ENCODE measurements around the gene ZNF322. TPM values are rescaled to one million over a fixed set of nuclear protein-coding genes. Genes with fewer than 3 reads are reported as not detected.

The ZNF322 gene
- total and polyA plus RNA-seq, 2 of the 8 experiments (the other 6 are each of a cell fraction or from before 2014, with no cell fraction given): 5.3 to 35.0 TPM

- no peak overlapping the region for H2BK15ac ChIP-seq (ENCODE audit: low read length)
- no peak overlapping the region for H2BK5ac ChIP-seq (ENCODE audit: low read depth, low read length)
- peaks cover 0 to 4% of the 10 kb centered on the region in 2 experiments for H4K20me1 ChIP-seq (replicated peaks in 1 of 2; ENCODE audit: control insufficient read depth in 1 of 2, insufficient read depth in 2 of 2, low read length in 2 of 2)
- H3K4me1 ChIP-seq (replicated peaks in 1 of 4; ENCODE audit: control insufficient read depth in 3 of 4, insufficient read depth in 4 of 4, low read length in 3 of 4): peaks cover 0 to 2% (median 0%) of the 10 kb centered on the region in 4 experiments; a peak in 1 of 7 replicates
- H3K36me3 ChIP-seq (ENCODE audit: control insufficient read depth in 2 of 4, insufficient read depth in 4 of 4, low read length in 3 of 4): peaks cover 0 to 18% (median 2%) of the 10 kb centered on the region in 4 experiments; a peak in 4 of 8 replicates
- H2AK5ac ChIP-seq (ENCODE audit: low read depth, low read length): no peak overlapping the region
- no peak overlapping the region for H4K8ac ChIP-seq (ENCODE audit: extremely low read depth, insufficient read depth, low read length)
- no peaks in the 10 kb centered on the region for H3K79me1 ChIP-seq (ENCODE audit: low read depth, low read length)
- no peaks in the 10 kb centered on the region for H3K9me3 ChIP-seq (ENCODE audit: insufficient read depth in 2 of 2, low read depth in 1 of 2, low read length in 1 of 2)
- H4K5ac ChIP-seq (ENCODE audit: insufficient read length, low read depth, low read length): no peak overlapping the region
- no peak overlapping the region for H2AFZ ChIP-seq (ENCODE audit: low read length)
- DNase-seq (ENCODE audit: low read depth in 1 of 2, low spot score in 2 of 2) (no peak), FAIRE-seq (no peak)
- no peak overlapping the region for H2BK12ac ChIP-seq (ENCODE audit: low read depth, low read length)
- no peak overlapping the region for H3K4me3 ChIP-seq (ENCODE audit: extremely low read depth in 1 of 4, insufficient read depth in 2 of 4, low read depth in 3 of 4, low read length in 4 of 4)
- H3K9ac ChIP-seq (replicated peaks in 1 of 4; ENCODE audit: extremely low read depth in 1 of 4, low read depth in 3 of 4, low read length in 3 of 4): no peak overlapping the region
- H3K18ac ChIP-seq (ENCODE audit: extremely low read depth, low read length): no peak overlapping the region
- no peak overlapping the region for H2BK20ac ChIP-seq (ENCODE audit: low read length)
- H3K4ac ChIP-seq (replicated peaks; ENCODE audit: insufficient read length, low read depth, low read length): no peak overlapping the region
- no peak overlapping the region for H3K14ac ChIP-seq (ENCODE audit: insufficient read length)
- ChIA-PET CTCF (ENCODE audit: partially characterized antibody) (no interaction called here), POLR2A (ENCODE audit: partially characterized antibody) (no interaction called here)
- WGBS, 2 experiments (ENCODE audit: extremely low coverage in 1 of 2, insufficient coverage in 1 of 2, insufficient read length in 1 of 2, insufficient replicate concordance in 2 of 2, low coverage in 1 of 2, low lambda C conversion rate in 2 of 2, missing lambda C conversion rate in 1 of 2): 92% methylated on average over 4 of the region's 4 CpGs; no CpG with 5 or more reads in 1 of the 2 experiments
- no peaks in the 10 kb centered on the region for H3K27me3 ChIP-seq (replicated peaks in 1 of 4; ENCODE audit: control insufficient read depth in 3 of 4, extremely low read depth in 1 of 4, insufficient read depth in 3 of 4, low read length in 3 of 4)
- no peak overlapping the region for H2BK120ac ChIP-seq (replicated peaks; ENCODE audit: low read depth, low read length)
- H4K91ac ChIP-seq (replicated peaks; ENCODE audit: insufficient read length, low read length): no peak overlapping the region
- no peak overlapping the region; a peak in 1 of 4 replicates for H3K4me2 ChIP-seq (ENCODE audit: insufficient read depth in 1 of 2, low read depth in 2 of 2, low read length in 2 of 2)
- H3K56ac ChIP-seq (replicated peaks; ENCODE audit: insufficient read length, low read depth, low read length): no peak overlapping the region
- peaks cover 0 to 31% of the 10 kb centered on the region in 2 experiments; a peak in 2 of 4 replicates for H3K79me2 ChIP-seq (ENCODE audit: control insufficient read depth in 1 of 2, insufficient read depth in 2 of 2, low read length in 2 of 2)
- no peak overlapping the region for H3K27ac ChIP-seq (ENCODE audit: low read depth, low read length)
- H3K23me2 ChIP-seq (ENCODE audit: low read depth, low read length): peaks cover 4% of the 10 kb centered on the region
- H3K23ac ChIP-seq (ENCODE audit: insufficient read length): no peak overlapping the region
- TF ChIP-seq POLR2A (IDR thresholded peaks at IDR 0.05; ENCODE audit: control extremely low read depth in 1 of 2, low read depth in 2 of 2, low read length in 2 of 2) (no peak), BRCA1 (IDR thresholded peaks at IDR 0.05; ENCODE audit: low read depth, low read length) (no peak), CBX8 (IDR thresholded peaks at IDR 0.05; ENCODE audit: borderline replicate concordance, low read depth, low read length) (no peak), ATF3 (IDR thresholded peaks at IDR 0.05; ENCODE audit: insufficient read depth, low read depth, low read length) (no peak), HDAC6 (IDR thresholded peaks at IDR 0.05; ENCODE audit: low read depth, low read length) (no peak), SUZ12 (IDR thresholded peaks at IDR 0.05; ENCODE audit: low read length) (no peak), PHF8 (conservative IDR thresholded peaks at IDR 0.05; ENCODE audit: low read depth, low read length) (no peak), HDAC2 (IDR thresholded peaks at IDR 0.05; ENCODE audit: borderline replicate concordance in 1 of 2, low read depth in 2 of 2, low read length in 2 of 2) (no peak), SP1 (IDR thresholded peaks at IDR 0.05; ENCODE audit: low read depth, low read length) (no peak), TBP (IDR thresholded peaks at IDR 0.05; ENCODE audit: low read depth, low read length) (no peak), JUND (IDR thresholded peaks at IDR 0.05; ENCODE audit: low read length) (no peak)
- TF ChIP-seq, protein P1, sequence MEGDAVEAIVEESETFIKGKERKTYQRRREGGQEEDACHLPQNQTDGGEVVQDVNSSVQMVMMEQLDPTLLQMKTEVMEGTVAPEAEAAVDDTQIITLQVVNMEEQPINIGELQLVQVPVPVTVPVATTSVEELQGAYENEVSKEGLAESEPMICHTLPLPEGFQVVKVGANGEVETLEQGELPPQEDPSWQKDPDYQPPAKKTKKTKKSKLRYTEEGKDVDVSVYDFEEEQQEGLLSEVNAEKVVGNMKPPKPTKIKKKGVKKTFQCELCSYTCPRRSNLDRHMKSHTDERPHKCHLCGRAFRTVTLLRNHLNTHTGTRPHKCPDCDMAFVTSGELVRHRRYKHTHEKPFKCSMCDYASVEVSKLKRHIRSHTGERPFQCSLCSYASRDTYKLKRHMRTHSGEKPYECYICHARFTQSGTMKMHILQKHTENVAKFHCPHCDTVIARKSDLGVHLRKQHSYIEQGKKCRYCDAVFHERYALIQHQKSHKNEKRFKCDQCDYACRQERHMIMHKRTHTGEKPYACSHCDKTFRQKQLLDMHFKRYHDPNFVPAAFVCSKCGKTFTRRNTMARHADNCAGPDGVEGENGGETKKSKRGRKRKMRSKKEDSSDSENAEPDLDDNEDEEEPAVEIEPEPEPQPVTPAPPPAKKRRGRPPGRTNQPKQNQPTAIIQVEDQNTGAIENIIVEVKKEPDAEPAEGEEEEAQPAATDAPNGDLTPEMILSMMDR (IDR thresholded peaks at IDR 0.05; ENCODE audit: control extremely low read depth in 1 of 3, insufficient read depth in 1 of 3, low read depth in 1 of 3, low read length in 3 of 3): no peak
These were observed 2.3 kb downstream of the ZNF322 start for GRCh38 chr6:26657256-26657655.

All from H1 (cell line).